Measurements from ENCODE around the gene RNF148.

- no peak for TF ChIP-seq POLR2A (IDR thresholded peaks at IDR 0.05; ENCODE audit: low read depth)
- no peak for TF ChIP-seq POLR2AphosphoS5 (IDR thresholded peaks at IDR 0.05)
- no peak for TF ChIP-seq CTCF (IDR thresholded peaks at IDR 0.05)
- no peak for TF ChIP-seq EP300 (IDR thresholded peaks at IDR 0.05)
Measured at GRCh38 chr7:122748195-122748594, 45.5 kb upstream of the RNF148 start.
